Measurements from ENCODE around the gene TMEM178B. TPM values are rescaled to one million over a fixed set of nuclear protein-coding genes. Genes with fewer than 3 reads are reported as not detected.

TMEM178B gene
- total and polyA plus RNA-seq, 2 of the 13 experiments (the other 11 are each of a cell fraction or from before 2014, with no cell fraction given): 0.01 to 0.02 TPM

DNA sequence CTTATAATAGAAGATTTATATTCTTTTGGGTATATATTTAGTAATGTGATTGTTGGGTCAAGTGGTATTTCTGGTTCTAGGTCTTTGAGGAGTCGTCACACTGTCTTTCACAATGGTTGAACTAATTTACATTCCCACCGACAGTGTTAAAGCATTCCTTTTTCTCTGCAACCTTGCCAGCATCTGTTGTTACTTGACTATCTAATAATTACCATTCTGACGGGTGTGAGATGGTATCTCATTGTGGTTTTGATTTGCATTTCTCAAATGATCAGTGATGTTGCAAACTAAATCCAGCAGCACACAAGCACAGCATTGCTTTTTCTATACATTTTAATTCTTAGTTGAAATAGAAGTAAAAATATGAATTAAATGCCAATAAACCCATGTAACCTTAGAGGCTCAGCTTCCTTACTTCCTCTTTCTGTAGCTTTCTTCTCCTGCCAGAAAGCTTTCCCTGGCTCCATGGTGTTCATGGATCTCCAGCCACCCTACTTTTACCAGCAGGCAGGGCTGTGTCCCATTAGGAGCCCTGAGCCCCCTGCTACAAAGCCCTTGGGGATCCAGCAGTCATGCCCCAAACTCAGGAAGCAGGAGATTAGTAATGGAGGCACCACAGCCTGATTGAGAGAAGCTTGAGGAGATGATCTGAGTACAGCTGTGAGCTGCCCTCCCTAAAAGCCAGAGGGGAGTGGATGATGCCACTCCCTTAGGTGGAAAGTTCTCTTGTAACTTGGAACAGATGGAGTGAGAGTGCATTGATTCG is 158.6 kb downstream of the TMEM178B start:
- Histone ChIP-seq H3K79me2 (ENCODE audit: insufficient read depth, low read length) (no peaks in the 10 kb centered on the region), H3K4me2 (ENCODE audit: low read depth, low read length) (no peak overlapping the region), H3K36me3 (replicated peaks in 1 of 2; ENCODE audit: control insufficient read depth in 1 of 2, insufficient read depth in 2 of 2, low read length in 2 of 2) (no peaks in the 10 kb centered on the region), H4K20me1 (ENCODE audit: insufficient read depth, low read length) (no peaks in the 10 kb centered on the region), H3K4me3 (replicated peaks in 1 of 3; ENCODE audit: insufficient read depth in 1 of 3, low read depth in 2 of 3, low read length in 3 of 3) (no peak overlapping the region), H3K27ac (ENCODE audit: extremely low read length, insufficient read depth, low read length) (no peak overlapping the region), H3K9me3 (ENCODE audit: low read length) (no peaks in the 10 kb centered on the region), H3K9ac (ENCODE audit: insufficient read depth, low read depth, low read length) (no peak overlapping the region), H3K27me3 (ENCODE audit: control insufficient read depth in 1 of 2, insufficient read depth in 2 of 2, low read length in 2 of 2) (no peaks in the 10 kb centered on the region), H2AFZ (ENCODE audit: low read length) (no peak overlapping the region), H3K4me1 (ENCODE audit: insufficient read depth, low read length) (peaks cover 13% of the 10 kb centered on the region)
- no TSS peak for BruUV-seq (replicated peaks)
- in situ Hi-C loops (cut with HindIII; ENCODE audit: extremely low pct_ligation_motif_present, low pct_unique_long_range_greater_than_20kb): no loop called here
- FAIRE-seq: no peak
- intact Hi-C loops (cut with micrococcal nuclease; ENCODE audit: unreplicated experiment): no loop called here
- 16% methylated on average over 4 of the region's 4 CpGs for WGBS (ENCODE audit: low lambda C conversion rate)
- CTCF ChIA-PET (ENCODE audit: low intra/inter-chr PET ratio, low total read pairs): no interaction called here
- TF ChIP-seq HNRNPLL (IDR thresholded peaks at IDR 0.05; ENCODE audit: low read depth, low read length, poor library complexity, severe bottlenecking) (no peak), NFE2L1 (CRISPR knock-in tag; IDR thresholded peaks at IDR 0.05; ENCODE audit: borderline replicate concordance) (no peak), ZNF615 (CRISPR knock-in tag; IDR thresholded peaks at IDR 0.05; ENCODE audit: borderline replicate concordance) (no peak), TCF7L2 (IDR thresholded peaks at IDR 0.05; ENCODE audit: low read depth, low read length) (no peak), MED8 (CRISPR knock-in tag; IDR thresholded peaks at IDR 0.05; ENCODE audit: insufficient replicate concordance) (no peak), ZNF773 (CRISPR knock-in tag; IDR thresholded peaks at IDR 0.05; ENCODE audit: borderline replicate concordance) (no peak), CENPX (CRISPR knock-in tag; IDR thresholded peaks at IDR 0.05) (no peak), MBNL3 (CRISPR knock-in tag; conservative IDR thresholded peaks at IDR 0.05) (no peak), TRIM24 (CRISPR knock-in tag; IDR thresholded peaks at IDR 0.05) (no peak), ZNF30 (CRISPR knock-in tag; IDR thresholded peaks at IDR 0.05) (no peak), ZNF720 (CRISPR knock-in tag; IDR thresholded peaks at IDR 0.05) (no peak), ZZZ3 (CRISPR knock-in tag; IDR thresholded peaks at IDR 0.05; ENCODE audit: borderline replicate concordance) (no peak), SRF (IDR thresholded peaks at IDR 0.05; ENCODE audit: low read depth, low read length) (no peak), GTF3A (CRISPR knock-in tag; conservative IDR thresholded peaks at IDR 0.05) (no peak), MBD4 (IDR thresholded peaks at IDR 0.05; ENCODE audit: borderline replicate concordance, low read length) (no peak), RFXAP (CRISPR knock-in tag; IDR thresholded peaks at IDR 0.05; ENCODE audit: borderline replicate concordance) (no peak), SKI (IDR thresholded peaks at IDR 0.05; ENCODE audit: partially characterized antibody) (no peak)
- TF ChIP-seq, protein P1, sequence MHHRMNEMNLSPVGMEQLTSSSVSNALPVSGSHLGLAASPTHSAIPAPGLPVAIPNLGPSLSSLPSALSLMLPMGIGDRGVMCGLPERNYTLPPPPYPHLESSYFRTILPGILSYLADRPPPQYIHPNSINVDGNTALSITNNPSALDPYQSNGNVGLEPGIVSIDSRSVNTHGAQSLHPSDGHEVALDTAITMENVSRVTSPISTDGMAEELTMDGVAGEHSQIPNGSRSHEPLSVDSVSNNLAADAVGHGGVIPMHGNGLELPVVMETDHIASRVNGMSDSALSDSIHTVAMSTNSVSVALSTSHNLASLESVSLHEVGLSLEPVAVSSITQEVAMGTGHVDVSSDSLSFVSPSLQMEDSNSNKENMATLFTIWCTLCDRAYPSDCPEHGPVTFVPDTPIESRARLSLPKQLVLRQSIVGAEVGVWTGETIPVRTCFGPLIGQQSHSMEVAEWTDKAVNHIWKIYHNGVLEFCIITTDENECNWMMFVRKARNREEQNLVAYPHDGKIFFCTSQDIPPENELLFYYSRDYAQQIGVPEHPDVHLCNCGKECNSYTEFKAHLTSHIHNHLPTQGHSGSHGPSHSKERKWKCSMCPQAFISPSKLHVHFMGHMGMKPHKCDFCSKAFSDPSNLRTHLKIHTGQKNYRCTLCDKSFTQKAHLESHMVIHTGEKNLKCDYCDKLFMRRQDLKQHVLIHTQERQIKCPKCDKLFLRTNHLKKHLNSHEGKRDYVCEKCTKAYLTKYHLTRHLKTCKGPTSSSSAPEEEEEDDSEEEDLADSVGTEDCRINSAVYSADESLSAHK (CRISPR knock-in tag; IDR thresholded peaks at IDR 0.05; ENCODE audit: borderline replicate concordance): no peak
- TF ChIP-seq, protein P2, sequence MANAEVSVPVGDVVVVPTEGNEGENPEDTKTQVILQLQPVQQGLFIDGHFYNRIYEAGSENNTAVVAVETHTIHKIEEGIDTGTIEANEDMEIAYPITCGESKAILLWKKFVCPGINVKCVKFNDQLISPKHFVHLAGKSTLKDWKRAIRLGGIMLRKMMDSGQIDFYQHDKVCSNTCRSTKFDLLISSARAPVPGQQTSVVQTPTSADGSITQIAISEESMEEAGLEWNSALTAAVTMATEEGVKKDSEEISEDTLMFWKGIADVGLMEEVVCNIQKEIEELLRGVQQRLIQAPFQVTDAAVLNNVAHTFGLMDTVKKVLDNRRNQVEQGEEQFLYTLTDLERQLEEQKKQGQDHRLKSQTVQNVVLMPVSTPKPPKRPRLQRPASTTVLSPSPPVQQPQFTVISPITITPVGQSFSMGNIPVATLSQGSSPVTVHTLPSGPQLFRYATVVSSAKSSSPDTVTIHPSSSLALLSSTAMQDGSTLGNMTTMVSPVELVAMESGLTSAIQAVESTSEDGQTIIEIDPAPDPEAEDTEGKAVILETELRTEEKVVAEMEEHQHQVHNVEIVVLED (CRISPR knock-in tag; IDR thresholded peaks at IDR 0.05; ENCODE audit: borderline replicate concordance): no peak
- no peak for DNase-seq (ENCODE audit: low spot score)
- ATAC-seq: no peak
- POLR2A ChIA-PET: no interaction called here

Measured in HepG2 (cell line).